Umbilical cord (tissue), 2 donors: Measurements from ENCODE around the gene PGAM5. TPM values are rescaled to one million over a fixed set of nuclear protein-coding genes. Genes with fewer than 3 reads are reported as not detected.
A peak's percentile ranks its signal among the peaks of the same experiment; 100 is the strongest.
"Not testable (repeated sequence)": the region's sequence is repeated elsewhere in the genome, so short reads cannot be mapped to it uniquely, and the experiment has no call there.

Experiments used
- DNase-seq: peaks from one replicate; pipeline ENCODE4 v3.0.0-alpha.2; 2015; ENCODE audit warnings: low spot score
- total RNA-seq: library from RNA; depleted of rRNA; stranded (reverse); fragments of >200 nt; gene quantifications from one replicate; pipeline ENCODE4 v1.2.3, GENCODE V29; 2014; ENCODE audit warnings: low replicate concordance; ENCODE audit not compliant: insufficient read depth

The PGAM5 gene
- total RNA-seq, 1 donor from 2014 or later: 23.4 TPM

GRCh38 chr12:132743831-132744230, 33.2 kb downstream of the PGAM5 start:
- DNase-seq: no peak

GRCh38 chr12:132746613-132747012, 36.0 kb downstream of the PGAM5 start:
- DNase-seq: no peak

GRCh38 chr12:132747395-132747794, 36.8 kb downstream of the PGAM5 start:
- no peak for DNase-seq

GRCh38 chr12:132747896-132748295, 37.3 kb downstream of the PGAM5 start:
- no peak for DNase-seq

- DNase-seq: no peak
Measured at GRCh38 chr12:132748319-132748718, 37.7 kb downstream of the PGAM5 start.

GRCh38 chr12:132753670-132754069, 43.0 kb downstream of the PGAM5 start:
- not testable (repeated sequence) for DNase-seq

- no peak for DNase-seq
Measured at GRCh38 chr12:132754160-132754932, 43.7 kb downstream of the PGAM5 start.

- DNase-seq: not testable (repeated sequence)
Measured at GRCh38 chr12:132758825-132759224, 48.2 kb downstream of the PGAM5 start.

- DNase-seq: no peak
Measured at GRCh38 chr12:132759359-132759758, 48.7 kb downstream of the PGAM5 start.

GRCh38 chr12:132761032-132761920, 50.6 kb downstream of the PGAM5 start, which contains the start of gene ANKLE2:
TSS of gene ANKLE2 (minus strand) at chr12:132761832. CDS start at chr12:132761798, 34 bp downstream.
- peak; percentile 30 for DNase-seq

- DNase-seq: peak; percentile 94
Measured at GRCh38 chr12:132761921-132762583, 51.4 kb downstream of the PGAM5 start.

- DNase-seq: no peak
Measured at GRCh38 chr12:132764231-132764630, 53.6 kb downstream of the PGAM5 start.

- no peak for DNase-seq
Measured at GRCh38 chr12:132765361-132765760, 54.7 kb downstream of the PGAM5 start.

- DNase-seq: peak; percentile 42
Measured at GRCh38 chr12:132766380-132767085, 55.9 kb downstream of the PGAM5 start.

- DNase-seq: no peak
Measured at GRCh38 chr12:132771126-132771838, 60.6 kb downstream of the PGAM5 start.

Other genes with a start within 250 kb of the PGAM5 start
- gene FBRSL1, start 220.7 kb upstream of the PGAM5 start, total RNA-seq: 7.5 TPM
- gene LRCOL1, start 100.3 kb upstream of the PGAM5 start, total RNA-seq: not detected
- gene P2RX2, start 92.1 kb upstream of the PGAM5 start, total RNA-seq: not detected
- gene POLE, start 23.5 kb upstream of the PGAM5 start, total RNA-seq: 14.9 TPM
- 36.6 TPM for gene PXMP2, start 23.3 kb upstream of the PGAM5 start, total RNA-seq
- 38.0 TPM for gene ANKLE2, start 51.0 kb downstream of the PGAM5 start, total RNA-seq
- 123 TPM for gene GOLGA3, start 118.0 kb downstream of the PGAM5 start, total RNA-seq
- gene CHFR, start 176.8 kb downstream of the PGAM5 start, total RNA-seq: 34.7 TPM
- 32.5 TPM for gene ZNF605, start 245.5 kb downstream of the PGAM5 start, total RNA-seq